HG02571 (cell line): ENCODE data around the gene LPAR2.
A peak's percentile ranks its signal among the peaks of the same experiment; 100 is the strongest.

ENCODE experiments used
- ATAC-seq: cut with Tn5 transposase; IDR thresholded peaks from one replicate; pipeline ENCODE4 v1.9.1; 2021; ENCODE audit warnings: mild to moderate bottlenecking, moderate library complexity; ENCODE audit not compliant: unreplicated experiment

Gene LPAR2

DNA sequence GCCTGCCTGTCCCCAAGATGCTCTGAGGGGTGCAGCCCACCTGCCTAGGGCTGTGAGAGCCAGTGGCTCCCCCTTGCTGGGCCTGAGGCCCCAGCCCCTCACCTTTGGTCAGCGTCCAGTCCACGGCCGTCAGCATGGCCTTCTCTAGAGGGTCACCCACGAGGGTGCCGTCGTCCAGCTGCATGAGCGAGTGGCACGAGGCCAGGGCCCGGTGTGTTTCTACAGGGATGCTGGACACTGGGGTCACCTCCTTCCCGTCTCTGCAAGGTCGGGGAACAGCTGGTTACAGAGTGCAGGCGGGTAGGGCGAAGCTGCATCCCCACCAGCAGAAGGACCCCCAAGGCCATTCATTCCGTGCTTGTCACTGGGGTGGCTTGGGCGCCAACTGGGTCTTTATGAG is 26.4 kb upstream of the LPAR2 start:
- no peak for ATAC-seq

- no peak for ATAC-seq
Measured at GRCh38 chr19:19653597-19654147, 25.7 kb upstream of the LPAR2 start.

- no peak for ATAC-seq
Measured at GRCh38 chr19:19652482-19653295, 24.7 kb upstream of the LPAR2 start.

DNA sequence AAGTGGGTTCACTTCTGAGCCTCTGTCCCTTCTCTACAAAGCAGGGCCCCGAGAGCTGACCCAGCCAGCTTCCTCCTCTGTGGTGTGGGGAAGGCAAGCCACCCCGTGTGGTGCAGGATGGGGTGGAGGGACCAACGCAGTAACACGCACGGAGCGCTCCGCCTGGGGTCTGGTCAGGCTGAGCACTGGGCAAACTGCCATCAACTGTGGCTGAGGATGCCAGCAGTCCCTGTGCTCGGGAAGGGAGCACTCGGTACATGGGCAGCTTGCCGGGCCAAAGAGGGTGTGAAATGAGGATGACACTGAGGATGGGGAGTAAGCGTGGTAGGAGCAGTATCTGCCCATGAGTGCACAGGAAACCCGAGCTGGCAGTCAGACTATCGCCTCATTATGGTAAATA is 23.1 kb upstream of the LPAR2 start:
- no peak for ATAC-seq

- no peak for ATAC-seq
Measured at GRCh38 chr19:19650331-19650730, 22.3 kb upstream of the LPAR2 start.

GRCh38 chr19:19649580-19649995 is 21.6 kb upstream of the LPAR2 start:
- ATAC-seq: no peak

DNA sequence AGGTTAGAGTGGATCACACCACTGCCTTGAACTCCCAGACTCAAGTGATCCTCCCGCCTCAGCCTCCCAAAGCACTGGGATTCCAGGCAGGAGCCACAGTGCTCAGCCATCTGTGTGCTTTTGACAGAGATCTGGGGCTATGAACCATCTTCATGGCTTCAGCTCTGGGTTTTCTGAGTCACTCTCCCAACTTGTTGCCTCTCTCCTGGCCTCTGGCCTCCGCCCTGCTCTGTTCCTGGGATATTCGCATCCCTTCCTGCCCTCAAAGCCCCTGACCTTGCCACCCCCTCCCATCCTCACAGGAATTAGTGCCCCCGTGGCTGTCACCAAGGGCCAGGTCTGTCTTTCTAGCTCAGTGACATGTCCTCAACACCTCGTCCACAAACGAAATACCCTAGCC is 21.1 kb upstream of the LPAR2 start:
- no peak for ATAC-seq

- no peak for ATAC-seq
Measured at GRCh38 chr19:19647037-19647835, 19.2 kb upstream of the LPAR2 start.

- ATAC-seq: no peak
Measured at GRCh38 chr19:19645233-19645870, 17.3 kb upstream of the LPAR2 start.

DNA sequence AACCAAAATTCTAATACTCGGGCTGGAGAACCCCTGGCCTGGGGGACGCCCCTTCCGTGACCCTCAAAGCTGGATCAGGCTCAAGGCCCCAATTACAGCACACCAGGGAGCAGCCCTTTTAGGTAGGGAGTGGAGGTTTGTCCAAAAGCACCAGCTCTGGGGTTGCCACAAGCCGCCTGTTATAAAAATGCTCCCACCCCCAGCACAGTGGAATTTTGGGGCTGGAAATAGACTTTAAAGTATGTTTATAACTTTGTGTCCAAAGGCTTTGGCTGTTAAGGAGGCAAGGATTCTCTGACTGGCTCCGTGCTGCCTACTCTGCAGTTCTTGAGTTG is 16.0 kb upstream of the LPAR2 start:
- no peak for ATAC-seq

DNA sequence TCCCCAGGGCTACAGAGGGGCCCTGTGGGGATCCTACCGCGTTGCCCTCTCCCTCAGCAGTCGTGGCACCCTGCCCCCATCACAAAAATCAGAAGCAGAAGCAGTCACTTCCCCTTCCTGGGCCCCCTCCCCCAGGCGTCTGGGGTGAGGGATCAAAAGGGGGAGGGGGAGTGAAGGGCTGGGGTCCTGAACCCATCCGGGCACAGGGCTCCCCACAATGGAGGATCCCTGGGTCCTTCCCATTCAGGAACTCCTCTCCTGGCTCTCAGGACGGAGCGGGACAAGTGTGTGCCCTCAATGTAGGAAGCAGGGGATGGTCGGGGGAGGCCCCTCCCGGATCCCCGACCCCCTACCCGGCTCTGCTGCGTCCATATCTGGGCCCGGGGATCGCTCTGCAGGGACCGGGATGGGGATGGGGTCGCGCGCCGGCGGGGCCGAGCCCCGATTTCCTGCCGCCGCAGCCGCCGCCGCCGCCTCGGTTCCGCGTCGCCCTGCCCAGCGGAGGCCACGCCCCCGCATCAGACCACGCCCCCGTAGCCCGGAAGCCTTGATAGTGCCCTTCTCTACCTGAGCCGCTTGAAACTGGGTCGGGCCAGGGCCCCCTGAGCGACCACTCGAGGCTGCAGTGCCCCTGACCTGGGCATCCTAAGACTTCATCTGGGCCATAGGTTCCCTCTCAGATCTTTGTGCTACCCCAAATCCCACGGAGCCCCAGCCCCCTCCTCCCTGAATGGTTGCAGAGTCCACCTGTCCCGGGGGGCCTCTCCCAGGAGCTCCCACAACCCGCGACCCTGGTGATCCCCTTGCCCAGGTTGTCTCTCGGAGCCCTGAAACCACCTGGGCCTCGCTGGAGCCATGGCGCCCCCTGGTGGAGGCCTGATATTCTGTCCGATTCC is 15.4 kb upstream of the LPAR2 start, which contains the start of gene GMIP:
TSS of gene GMIP (minus strand) at position 500 of the 896 bp plus-strand sequence. CDS start at position 372, 128 bp downstream.
- ATAC-seq: peak; percentile 71

DNA sequence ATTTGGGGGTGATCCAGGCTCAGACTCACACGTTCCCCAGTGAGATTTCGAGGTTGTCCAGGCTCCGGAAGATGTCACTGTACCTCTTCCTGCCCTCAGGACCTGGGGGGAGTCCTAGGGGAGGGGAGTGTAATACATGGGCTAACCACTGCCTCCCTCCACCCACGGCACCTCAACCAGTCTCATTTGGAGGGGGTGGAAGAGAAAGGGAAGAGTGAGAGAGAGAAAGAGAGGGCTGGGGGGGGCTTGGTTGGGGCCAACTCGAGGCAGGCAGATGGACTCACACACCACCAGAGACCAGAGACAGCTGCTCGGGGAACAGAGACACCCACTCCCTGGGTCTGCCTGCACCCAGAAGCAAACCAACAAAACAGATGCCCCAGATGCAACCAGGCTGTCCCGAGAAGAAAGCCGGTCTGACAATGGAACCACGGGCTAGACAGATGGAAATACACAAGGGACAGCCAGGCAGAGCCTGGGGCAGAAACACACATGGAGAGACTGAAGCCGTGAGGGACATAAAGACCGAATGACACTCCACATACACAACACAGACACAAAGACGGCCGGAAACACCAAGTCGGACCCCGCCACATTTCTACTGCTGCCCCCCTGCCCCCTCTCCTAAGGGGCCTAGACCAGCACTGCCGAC is 14.6 kb upstream of the LPAR2 start:
- no peak for ATAC-seq

- ATAC-seq: no peak
Measured at GRCh38 chr19:19637523-19638251, 9.7 kb upstream of the LPAR2 start.

DNA sequence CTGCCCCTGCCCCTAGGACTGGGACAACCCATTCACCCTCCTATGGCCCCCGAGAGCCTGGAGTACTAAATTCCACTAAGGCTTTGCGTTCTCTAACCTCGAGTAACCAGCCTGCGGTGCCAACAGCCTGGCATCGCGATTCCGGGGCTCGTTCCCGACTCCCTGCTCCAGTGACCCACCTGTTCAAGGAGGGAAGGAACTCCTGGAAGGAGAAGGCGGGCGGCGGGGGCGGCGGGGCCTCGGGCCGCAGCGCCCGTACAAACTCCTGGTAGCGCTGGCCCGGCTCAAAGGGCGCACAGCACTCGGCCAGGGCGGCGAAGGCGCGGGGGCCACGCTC is 9.1 kb upstream of the LPAR2 start:
- no peak for ATAC-seq

GRCh38 chr19:19636573-19637185 is 8.7 kb upstream of the LPAR2 start:
- ATAC-seq: no peak

DNA sequence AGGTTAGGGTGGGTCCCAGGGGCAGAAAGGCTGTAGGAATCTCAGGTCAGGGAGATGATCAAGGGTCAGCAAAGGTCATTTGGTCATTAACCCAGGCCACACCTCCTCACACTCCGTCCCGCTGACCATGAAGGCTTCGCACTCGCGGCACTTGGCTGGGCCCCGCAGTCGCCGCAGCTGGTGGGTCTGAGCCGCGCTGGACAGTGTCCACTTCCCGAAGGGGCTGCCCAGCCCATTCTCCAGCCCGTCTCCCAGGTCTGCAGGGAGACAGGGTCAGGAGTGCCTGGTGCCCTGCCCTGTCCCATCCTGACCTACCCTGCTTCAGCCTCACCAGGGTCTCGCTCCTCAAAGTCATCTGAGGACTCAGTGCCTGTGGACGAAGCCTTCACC is 7.3 kb upstream of the LPAR2 start:
- no peak for ATAC-seq

- ATAC-seq: no peak
Measured at GRCh38 chr19:19634516-19635312, 6.7 kb upstream of the LPAR2 start.
